ENCODE measurements around the gene NLRP6.
"Not testable (repeated sequence)": the region's sequence is repeated elsewhere in the genome, so short reads cannot be mapped to it uniquely, and the experiment has no call there.

The NLRP6 gene

DNA sequence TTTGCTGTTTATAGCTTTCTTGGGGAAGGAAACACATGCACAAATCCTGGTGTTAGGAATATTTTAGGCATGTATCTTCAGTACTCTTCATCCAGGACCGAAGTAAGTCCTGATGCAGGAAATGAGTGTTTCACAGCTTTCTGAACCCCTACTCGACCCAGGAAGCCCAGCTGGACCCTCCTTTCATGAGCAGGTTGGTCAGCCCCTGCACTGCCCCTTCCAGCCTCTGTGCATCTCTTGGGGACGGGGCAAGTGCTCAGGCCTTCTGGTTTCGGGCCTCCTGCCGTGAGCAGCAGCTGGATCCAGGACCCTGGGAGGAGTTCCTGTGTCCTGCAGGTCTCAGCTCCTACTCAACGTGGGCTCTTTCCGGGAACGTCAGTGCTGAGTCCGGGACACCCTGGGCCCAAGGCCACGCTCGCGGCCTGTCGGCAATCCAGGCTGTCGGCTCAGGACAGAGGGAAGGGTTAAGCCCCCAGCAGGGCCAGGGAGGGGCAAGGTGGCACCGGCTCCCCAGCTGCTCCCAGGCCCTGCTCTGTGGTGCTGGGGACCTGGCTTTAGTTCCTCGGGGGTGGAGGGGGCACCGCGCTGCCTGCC lies 31.9 kb downstream of the NLRP6 start:
- not testable (repeated sequence) for DNase-seq

DNA sequence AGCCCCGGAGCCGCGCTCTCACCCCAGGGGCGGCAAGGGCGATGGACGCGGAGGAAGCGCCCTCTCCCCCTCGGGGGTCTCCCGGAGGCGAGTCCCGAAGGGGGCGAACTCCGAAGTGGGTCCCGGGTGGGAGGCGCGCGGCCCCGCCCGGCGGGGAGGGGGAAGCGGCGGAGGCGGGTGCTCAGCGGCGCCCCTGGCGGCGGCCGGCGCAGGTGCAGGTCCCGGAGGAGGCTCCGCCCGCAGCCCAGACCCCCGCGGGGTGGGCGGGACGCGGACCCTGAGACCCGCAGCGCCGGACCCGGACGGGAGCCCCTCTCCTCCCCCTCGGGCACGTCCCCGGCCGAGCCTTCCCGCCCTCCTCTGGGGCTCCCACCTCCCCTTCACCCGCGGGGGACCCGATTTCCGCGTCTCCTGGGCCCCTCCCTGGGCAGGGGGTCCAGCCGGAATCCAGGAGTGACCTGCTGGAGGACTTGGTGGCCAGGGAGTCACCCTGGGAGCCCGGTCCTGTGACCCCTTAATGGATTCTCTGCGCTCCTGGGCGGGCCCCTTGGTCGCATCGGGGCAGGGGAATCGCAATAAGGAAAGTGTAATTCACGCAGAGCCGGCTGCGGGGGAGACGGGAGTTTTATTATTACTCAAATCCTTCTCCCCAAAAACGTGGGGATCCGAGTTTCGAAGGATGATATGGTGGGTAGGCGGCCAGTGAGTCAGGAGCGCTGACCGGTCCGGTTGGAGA lies 33.0 kb downstream of the NLRP6 start:
- not testable (repeated sequence) for DNase-seq

DNA sequence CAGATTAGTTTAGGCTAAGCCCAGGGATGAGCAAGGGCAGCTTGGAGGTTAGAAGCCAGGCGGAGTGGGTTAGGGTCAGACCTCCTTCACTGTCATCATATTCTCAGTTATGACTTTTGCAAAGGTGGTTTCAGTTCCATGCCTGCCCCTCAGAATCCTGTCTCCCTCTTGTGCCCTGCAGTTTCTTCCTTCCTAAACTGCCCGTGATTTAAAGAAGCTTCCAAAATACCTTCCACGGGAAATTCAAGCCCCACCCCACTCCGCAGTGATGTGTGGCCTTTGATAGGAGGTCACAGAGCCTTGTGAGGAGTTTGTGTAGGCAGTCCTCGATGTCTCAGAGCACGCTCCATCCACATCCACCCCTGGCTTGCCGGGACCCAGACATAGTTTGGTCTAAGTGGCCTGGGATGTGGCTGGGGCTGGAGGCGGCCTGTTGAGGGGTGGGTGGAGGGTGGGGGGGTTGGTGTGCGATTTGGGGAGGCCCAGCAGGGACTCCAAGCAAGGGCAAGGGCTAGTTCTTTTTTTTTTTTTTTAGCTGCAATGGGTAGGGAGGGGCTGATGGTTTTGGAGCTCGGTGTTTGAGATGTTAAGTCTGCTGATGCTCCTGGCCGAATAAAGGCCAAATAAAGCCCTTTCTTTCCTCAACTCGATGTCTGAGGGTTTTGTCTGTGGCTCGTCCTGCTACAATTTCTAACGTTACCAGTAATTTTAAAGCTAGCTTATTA lies 34.0 kb downstream of the NLRP6 start:
- DNase-seq, result no peak

DNA sequence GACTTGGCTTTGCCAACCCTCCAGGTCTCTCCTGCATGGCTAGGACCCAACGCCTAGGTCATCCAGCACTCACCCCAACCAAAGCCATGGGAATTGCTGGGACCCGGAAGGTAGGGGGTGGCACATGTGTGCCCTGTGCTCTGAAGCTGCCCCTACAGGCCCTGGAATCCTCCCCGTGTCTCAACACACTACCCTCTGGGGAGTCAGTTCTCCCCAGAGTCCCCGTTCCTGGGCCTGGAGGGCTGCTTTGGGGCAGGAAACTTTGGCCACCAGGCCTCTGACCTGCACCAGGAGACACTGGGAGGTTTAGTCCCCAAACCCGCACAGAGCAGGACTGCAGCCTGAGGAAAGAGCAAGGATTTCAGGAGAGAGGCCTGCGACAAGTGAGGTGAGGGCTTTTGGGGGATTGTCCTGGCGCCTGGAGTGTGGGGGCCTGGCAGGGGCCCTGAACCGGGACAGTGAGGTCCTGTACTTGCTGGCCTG lies 35.1 kb downstream of the NLRP6 start:
- DNase-seq, result no peak

DNA sequence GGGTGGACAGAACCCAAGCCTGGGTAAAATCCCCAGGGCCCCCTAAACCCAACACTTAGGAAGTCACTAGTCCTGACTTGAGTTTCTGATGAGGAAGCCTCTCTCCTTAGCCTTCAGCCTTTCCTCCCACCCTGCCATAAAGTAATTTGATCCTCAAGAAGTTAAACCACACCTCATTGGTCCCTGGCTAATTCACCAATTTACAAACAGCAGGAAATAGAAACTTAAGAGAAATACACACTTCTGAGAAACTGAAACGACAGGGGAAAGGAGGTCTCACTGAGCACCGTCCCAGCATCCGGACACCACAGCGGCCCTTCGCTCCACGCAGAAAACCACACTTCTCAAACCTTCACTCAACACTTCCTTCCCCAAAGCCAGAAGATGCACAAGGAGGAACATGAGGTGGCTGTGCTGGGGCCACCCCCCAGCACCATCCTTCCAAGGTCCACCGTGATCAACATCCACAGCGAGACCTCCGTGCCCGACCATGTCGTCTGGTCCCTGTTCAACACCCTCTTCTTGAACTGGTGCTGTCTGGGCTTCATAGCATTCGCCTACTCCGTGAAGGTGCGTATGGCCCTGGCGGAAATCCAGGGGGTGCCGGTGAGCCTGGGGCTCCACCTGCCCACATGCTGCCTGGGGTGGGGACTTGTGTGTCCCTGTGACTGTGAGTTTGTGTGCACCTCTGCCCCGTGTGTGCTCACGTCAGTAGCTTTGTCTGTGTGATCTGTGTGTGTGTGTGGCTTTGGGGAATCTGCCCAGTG lies 35.8 kb downstream of the NLRP6 start, which contains the start of gene IFITM1:
TSS of gene IFITM1 (plus strand) at position 254 of the 767 bp plus-strand sequence. CDS start at position 385, 131 bp downstream.
- no peak for DNase-seq

DNA sequence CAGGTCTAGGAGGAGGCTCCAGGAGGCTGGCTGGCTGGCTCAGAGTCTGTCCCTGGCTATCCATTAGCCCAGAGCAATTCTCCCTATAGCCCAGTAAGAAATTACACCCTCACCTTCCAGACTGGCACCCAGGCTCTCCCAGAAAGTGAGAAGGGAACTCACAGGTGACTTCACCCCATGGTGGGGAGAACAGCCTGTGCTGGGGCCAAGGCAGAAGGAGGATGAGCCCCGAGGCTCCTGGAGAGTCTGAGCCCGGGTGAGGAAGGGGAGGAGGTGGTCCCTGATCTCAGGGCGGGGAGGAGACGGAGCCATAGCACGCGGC lies 36.3 kb downstream of the NLRP6 start:
- DNase-seq, result not testable (repeated sequence)

DNA sequence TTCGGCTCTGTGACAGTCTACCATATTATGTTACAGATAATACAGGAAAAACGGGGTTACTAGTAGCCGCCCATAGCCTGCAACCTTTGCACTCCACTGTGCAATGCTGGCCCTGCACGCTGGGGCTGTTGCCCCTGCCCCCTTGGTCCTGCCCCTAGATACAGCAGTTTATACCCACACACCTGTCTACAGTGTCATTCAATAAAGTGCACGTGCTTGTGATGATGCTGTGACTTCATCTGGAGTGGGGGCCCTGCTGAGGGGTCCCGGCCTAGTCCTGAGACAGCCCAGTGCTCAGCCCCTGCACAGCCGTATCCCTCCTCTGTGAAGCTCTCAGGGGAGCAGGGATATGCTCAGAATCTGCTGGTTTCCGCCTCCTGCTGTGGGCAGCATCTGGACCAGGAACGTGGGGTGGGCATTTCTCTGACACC lies 36.9 kb downstream of the NLRP6 start:
- no peak for DNase-seq

DNA sequence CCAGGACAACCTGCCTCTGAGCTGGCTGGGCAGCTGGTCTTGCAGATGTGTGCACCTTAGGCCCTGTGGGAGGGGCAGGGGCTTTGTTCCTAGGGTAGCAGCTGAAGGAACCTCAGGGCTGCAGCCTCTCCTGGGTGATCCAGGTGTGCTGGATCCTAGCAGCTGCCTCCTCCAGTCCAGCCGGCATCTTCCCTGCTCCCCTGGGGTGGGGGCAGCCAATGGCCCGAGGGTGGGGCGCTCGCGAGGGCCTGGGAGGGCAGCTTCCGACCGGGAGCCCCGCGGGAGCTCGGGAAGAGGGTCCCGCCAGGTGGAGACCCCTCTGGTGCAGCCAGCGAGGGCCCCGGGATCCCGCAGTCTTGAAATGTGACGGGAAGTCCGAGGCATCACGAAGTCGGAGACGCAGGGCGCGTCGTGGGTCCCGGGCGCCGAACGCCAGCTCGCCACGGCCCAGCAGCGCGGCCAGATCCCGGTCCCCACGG lies 37.3 kb downstream of the NLRP6 start:
- DNase-seq, result no peak

DNA sequence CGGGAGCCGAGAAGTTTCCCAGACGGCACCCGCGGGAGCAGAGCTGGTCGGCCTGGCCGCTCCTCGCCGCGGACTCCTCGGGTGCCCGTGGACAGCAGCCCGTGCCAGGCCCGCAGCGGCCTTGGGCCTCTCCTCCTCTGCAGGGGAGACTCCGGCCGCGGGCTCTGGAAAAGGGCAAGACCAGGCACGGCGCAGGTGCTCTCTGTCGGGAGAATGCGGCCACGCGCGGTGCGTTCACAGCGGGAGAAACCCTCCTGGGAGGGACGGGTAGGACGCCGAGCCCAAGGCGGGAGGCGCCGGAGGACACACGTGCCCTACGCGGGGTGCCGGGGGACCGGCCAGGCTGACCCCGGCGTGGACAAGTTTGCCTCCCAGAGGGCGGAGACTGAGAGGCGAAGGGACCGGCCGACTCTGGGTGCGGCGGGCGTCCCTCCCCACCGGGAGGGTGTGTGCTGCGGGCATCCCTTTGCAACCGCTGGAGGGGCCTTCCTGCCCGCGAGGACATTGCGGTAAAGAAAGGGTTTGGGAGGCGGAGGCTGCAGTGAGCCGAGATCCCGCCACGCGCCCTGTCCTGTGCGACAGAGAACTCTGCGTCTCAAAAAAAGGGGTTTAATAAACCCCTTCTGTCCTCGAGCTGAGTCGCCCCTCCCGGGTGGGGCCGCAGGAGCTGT lies 38.0 kb downstream of the NLRP6 start:
- no peak for DNase-seq

DNA sequence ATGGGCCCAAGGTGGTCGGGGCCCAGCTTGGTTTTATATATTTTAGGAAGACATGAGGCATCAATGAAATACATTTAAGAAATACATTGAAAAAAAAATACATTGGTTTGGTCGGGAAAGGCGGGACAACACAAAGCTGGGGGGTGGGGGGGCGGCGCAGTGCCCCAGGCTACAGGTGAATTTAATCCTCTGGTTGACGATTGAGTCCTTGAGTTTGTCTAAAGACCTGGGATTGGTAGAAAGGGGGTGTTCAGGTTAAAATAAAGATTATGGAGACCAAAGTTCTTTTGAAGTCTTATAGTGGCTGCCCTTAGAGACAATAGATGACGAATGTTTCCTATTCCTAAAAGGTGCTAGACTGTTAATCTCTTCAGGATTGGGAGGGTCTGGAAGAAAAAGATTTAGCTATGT lies 38.7 kb downstream of the NLRP6 start:
- no peak for DNase-seq

DNA sequence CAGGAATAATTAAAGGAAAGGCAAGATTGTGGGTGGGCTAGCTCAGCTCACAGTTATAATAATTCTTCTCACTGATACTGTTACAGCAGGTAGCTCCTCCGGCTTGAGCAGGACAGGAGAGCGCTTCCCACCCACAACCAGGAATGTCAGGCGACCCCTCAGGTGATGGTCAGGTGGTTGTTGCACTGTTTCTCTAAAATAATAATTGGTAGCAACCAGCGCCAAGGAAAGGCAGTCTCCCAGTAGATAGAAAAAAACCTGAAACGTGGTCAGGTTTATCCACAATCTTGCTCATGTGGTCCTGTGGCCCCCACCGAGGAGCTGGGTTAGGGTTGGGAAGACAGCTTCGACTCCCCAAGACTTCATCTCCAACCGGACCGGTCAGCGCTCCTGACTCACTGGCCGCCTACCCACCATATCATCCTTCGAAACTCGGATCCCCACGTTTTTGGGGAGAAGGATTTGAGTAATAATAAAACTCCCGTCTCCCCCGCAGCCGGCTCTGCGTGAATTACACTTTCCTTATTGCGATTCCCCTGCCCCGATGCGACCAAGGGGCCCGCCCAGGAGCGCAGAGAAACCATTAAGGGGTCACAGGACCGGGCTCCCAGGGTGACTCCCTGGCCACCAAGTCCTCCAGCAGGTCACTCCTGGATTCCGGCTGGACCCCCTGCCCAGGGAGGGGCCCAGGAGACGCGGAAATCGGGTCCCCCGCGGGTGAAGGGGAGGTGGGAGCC lies 39.6 kb downstream of the NLRP6 start:
- DNase-seq, result not testable (repeated sequence)

DNA sequence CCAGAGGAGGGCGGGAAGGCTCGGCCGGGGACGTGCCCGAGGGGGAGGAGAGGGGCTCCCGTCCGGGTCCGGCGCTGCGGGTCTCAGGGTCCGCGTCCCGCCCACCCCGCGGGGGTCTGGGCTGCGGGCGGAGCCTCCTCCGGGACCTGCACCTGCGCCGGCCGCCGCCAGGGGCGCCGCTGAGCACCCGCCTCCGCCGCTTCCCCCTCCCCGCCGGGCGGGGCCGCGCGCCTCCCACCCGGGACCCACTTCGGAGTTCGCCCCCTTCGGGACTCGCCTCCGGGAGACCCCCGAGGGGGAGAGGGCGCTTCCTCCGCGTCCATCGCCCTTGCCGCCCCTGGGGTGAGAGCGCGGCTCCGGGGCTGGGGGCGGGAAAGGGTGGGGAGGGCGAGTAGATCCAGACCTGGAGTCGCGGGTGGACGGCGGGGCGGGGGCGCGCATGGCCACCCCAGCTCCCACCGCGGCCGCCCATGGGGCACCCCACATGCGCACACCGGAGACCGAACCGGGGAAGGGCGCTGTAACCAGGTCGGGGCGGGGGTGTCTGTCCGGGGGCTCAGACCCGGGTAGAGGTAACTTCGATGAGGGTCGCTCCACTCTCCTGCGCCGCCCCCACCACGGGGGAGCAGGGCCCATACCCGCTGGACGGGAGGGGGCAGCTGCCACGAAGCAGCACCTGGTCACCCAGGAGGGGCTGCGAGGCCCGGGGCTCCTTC lies 40.4 kb downstream of the NLRP6 start:
- not testable (repeated sequence) for DNase-seq

DNA sequence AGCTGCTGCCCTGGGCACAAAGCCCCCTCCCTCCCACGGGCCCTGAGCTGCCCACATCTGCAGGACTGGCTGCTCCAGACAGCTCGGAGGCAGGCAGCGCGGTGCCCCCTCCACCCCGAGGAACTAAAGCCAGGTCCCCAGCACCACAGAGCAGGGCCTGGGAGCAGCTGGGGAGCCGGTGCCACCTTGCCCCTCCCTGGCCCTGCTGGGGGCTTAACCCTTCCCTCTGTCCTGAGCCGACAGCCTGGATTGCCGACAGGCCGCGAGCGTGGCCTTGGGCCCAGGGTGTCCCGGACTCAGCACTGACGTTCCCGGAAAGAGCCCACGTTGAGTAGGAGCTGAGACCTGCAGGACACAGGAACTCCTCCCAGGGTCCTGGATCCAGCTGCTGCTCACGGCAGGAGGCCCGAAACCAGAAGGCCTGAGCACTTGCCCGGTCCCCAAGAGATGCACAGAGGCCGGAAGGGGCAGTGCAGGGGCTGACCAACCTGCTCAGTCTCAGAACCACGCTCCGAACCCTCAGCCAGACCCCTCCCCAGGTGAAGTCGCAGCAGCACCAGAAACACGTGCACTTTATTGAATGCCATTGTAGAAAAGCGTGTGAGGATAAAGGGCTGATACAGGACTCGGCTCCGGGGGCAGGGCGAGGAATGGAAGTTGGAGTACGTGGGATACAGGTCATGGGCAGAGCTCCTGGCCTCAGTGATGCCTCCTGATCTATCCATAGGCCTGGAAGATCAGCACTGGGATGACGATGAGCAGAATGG lies 41.1 kb downstream of the NLRP6 start:
- not testable (repeated sequence) for DNase-seq

DNA sequence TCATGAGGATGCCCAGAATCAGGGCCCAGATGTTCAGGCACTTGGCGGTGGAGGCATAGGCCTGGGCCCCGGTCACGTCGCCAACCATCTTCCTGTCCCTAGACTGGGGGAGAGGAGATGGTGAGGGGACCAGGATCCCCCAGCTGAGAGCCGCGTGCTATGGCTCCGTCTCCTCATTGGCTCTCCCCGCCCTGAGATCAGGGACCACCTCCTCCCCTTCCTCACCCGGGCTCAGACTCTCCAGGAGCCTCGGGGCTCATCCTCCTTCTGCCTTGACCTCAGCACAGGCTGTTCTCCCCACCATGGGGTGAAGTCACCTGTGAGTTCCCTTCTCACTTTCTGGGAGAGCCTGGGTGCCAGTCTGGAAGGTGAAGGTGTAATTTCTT lies 41.7 kb downstream of the NLRP6 start:
- DNase-seq, result not testable (repeated sequence)

DNA sequence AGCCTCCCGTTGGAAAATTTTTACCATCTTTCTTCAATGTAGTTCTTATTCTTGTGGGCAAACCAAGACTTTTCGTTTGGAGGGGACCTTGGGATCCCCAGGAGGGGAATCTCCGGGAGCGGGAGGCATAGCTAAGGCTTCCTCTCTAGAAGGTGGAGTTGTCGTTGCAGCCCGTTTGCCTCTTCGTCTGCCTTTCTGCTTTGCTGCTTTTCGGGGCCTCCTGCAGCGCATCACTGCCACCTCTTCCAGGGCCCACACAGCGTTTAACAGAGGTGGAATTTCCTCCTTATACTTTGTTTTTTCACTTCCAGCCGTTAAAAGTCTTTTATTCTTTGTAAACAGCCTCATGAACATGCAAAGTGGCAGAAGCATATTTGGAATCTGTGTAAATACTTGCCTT lies 45.9 kb downstream of the NLRP6 start:
- no peak for DNase-seq

DNA sequence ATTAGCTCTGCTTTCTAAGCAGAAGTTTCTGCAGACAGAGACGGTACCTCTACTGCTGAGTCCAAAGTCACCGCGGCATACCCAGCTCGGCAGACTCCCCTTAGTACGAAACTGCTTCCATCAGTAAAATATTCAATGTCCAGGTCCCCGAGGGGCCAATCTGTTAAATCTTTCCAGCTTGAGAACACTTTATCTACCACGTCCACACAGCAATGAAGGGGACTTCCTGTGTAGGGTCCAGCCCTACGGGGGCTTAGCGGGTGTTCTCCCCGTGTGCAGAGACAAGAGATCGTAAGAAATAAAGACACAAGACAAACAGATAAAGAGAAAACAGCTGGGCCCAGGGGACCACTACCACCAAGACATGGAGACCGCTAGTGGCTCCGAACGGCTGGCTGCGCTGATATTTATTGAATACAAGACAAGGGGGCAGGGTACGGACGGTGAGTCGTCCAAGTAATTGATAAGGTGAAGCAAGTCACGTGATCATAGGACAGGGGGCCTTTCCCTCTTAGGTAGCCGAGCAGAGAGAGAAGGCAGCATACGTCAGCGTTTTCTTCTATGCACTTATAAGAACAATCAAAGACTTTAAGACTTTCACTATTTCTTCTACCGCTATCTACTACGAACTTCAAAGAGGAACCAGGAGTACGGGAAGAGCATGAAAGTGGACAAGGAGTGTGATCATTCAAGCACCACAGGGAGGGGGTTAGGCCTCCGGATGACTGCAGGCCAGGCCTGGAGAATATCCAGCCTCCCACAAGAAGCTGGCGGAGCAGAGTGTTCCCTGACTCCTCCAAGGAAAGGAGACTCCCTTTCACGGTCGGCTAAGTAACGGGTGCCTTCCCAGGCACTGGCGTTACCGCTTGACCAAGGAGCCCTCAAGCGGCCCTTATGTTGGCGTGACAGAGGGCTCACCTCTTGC lies 46.6 kb downstream of the NLRP6 start:
- DNase-seq, result not testable (repeated sequence)

DNA sequence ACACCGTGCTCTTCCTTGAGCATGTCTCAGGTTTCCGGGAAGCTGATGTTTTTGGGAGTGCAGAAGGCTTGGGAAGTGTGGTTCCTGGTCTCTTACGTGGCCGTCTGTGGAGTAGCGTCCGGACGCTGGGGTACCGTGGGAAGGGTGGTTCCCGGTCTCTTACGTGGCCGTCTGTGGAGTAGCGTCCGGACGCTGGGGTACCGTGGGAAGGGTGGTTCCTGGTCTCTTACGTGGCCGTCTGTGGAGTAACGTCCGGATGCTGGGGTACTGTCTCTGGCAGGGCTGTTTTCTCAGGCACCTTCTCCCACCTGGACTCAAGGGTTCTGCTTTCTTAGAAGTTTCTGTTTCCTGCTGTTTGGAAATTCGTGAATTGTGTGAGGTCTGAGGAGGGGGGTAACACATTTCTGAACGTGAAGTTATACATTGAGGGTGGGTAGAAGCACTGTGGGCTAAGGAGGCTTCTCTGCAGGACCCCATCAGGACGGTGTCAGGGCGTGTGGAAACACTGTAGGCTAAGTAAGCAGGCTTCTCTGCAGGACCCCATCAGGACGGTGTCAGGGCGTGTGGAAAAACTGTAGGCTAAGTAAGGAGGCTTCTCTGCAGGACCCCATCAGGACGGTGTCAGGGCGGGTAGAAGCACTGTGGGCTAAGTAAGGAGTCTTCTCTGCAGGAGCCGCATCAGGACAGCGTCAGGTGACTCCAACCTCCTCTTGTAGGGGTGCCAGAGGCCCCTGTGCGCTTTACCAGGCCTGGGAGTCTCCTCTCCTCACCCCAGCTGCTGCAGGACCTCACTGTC lies 47.8 kb downstream of the NLRP6 start:
- DNase-seq, result no peak

DNA sequence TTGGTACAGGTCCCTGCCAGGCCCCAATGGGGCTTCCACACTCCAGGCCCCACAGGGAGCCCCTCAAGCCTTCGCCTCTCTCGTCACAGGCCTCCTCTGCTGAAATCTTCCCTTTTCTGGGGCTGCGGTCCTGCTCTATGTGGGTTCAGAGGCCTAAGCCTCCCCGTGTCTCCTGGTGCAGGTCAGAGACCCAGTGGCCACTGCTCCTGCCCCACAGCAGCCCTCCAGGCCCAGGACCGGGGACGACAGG lies 48.3 kb downstream of the NLRP6 start:
- DNase-seq, result no peak
